GM12872 (cell line): ENCODE measurements around the gene CSNK1A1.

ENCODE experiments used
- CTCF ChIP-seq: IDR thresholded peaks from 3 replicates; pipeline ENCODE4 v1.5.1; 2011; ENCODE audit warnings: low read depth, mild to moderate bottlenecking, low read length, moderate library complexity; ENCODE audit not compliant: insufficient read depth

The CSNK1A1 gene

GRCh38 chr5:149471406-149472183, 79.6 kb downstream of the CSNK1A1 start:
- no peak for TF ChIP-seq CTCF

DNA sequence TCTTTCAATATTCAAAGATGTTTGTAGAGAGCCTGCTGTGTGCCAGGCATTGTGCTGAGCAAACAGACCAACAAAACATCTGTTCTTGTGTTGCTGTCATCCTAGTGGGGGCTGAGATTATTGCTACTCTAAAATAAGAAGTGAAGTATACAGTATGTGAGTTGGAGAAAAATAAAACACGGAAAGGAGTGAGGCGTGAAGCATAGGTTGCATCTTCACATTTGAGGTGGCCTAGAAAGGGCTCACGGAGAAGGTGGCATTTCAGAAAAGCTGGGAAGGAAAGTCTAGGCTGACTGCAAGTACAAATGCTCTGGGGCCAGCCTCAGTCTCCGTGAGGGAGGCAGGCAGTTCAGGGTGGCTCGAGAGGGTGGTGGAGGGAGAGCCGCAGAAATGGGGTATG, 80.3 kb downstream of the CSNK1A1 start:
- TF ChIP-seq CTCF, result no peak

DNA sequence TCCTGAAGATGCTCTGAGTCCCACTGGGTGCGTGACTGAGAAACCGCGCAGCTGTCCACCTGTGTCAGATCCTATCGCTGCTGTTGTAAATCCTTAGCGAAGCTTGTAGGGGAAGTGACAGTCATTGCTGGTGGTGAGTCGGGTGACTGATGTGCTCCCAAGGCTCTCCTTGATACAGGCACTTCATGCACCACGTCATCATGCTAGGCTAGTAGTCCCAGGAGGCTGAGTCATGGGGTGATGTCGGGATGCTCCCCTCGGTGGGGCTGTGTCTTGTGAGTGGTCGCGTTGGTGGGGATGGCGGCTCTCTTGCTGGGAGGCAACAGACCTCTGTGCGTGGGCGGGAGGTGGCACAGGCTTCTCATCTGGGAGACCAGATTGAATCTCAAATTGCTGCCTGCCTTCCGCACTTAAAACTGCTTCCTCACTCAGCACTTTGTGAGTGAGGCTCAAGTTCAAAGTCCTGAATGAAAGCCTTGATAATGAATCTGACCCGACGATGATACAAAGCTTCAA, 84.7 kb downstream of the CSNK1A1 start:
- no peak for TF ChIP-seq CTCF

- TF ChIP-seq CTCF, result no peak
These were observed 86.3 kb downstream of the CSNK1A1 start for GRCh38 chr5:149464796-149465489.

DNA sequence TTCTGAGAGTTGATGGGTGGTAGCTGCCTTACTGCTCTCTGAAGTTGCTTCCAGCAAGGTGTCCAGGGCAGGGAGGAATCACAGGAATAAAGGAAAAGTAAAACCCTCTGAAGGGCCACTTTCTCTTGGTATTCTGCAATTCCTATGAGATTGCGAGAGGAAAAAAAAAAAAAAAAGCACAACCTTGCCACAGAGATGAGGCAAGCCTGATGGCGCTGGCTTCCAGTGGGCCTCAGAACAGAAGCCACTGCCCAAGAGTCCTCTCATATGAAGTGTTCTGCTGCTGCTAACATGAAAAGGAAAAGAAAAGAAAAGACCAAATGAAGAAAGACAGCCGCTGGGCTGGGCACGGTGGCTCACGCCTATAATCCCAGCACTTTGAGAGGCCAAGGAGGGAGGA, 91.3 kb downstream of the CSNK1A1 start:
- TF ChIP-seq CTCF, result no peak

GRCh38 chr5:149457393-149457763, 93.9 kb downstream of the CSNK1A1 start:
- TF ChIP-seq CTCF, result no peak

- no peak for TF ChIP-seq CTCF
These were observed 94.4 kb downstream of the CSNK1A1 start for GRCh38 chr5:149456597-149457392.
